GM23338 (cell line): ENCODE results near the gene TUB.

Source experiments
- CTCF ChIP-seq, 2 experiments: fragments of 200-600 bp in 1 of 2; sonication (generic) in 1 of 2; conservative IDR thresholded peaks; 2 replicates each; pipeline versions ENCODE4 v1.5.1 to v1.6.1; 2016 to 2017; ENCODE audit warnings: antibody characterized with exemption in 2 of 2, low read depth in 2 of 2, mild to moderate bottlenecking in 2 of 2, moderate library complexity in 1 of 2
- EZH2 ChIP-seq: fragments of 200-600 bp; sonication (generic); IDR thresholded peaks from one replicate; pipeline ENCODE4 v1.8.0; 2017; ENCODE audit warnings: antibody characterized with exemption, mild to moderate bottlenecking, low read depth; ENCODE audit not compliant: unreplicated experiment
- EZH2phosphoT487 ChIP-seq: fragments of 200-600 bp; sonication (generic); IDR thresholded peaks from one replicate; pipeline ENCODE4 v1.8.1; 2018; ENCODE audit warnings: antibody characterized with exemption; ENCODE audit not compliant: unreplicated experiment
- NANOG ChIP-seq: IDR thresholded peaks from 2 replicates; pipeline ENCODE4 v1.6.1; 2016; ENCODE audit warnings: antibody characterized with exemption, borderline replicate concordance
- POLR2AphosphoS5 ChIP-seq: IDR thresholded peaks from 2 replicates; pipeline ENCODE4 v1.6.1; 2016; ENCODE audit warnings: antibody characterized with exemption, low read depth
- REST ChIP-seq: IDR thresholded peaks from one replicate; pipeline ENCODE4 v1.6.1; 2018; ENCODE audit warnings: antibody characterized with exemption; ENCODE audit not compliant: unreplicated experiment
- ZNF114 ChIP-seq: fragments of 250-450 bp; sonication (Bioruptor Pico); IDR thresholded peaks from 2 replicates; pipeline ENCODE4 v1.5.0; 2020; ENCODE audit warnings: mild to moderate bottlenecking, moderate library complexity

GRCh38 chr11:8038393-8038792 lies 42.6 kb upstream of the TUB start:
- TF ChIP-seq CTCF (conservative IDR thresholded peaks at IDR 0.05; ENCODE audit: low read depth in 2 of 2) = no peak
- TF ChIP-seq REST = no peak
- TF ChIP-seq EZH2phosphoT487 = no peak
- no peak for TF ChIP-seq NANOG
- TF ChIP-seq POLR2AphosphoS5 = no peak
- TF ChIP-seq EZH2 = no peak
- TF ChIP-seq ZNF114 (CRISPR knock-in tag) = no peak
